Testis (tissue), 3 donors: ENCODE measurements around the gene CHD8. TPM values are rescaled to one million over a fixed set of nuclear protein-coding genes. Genes with fewer than 3 reads are reported as not detected.

Experiments used
- DNase-seq: peaks from one replicate; pipeline ENCODE4 v3.0.0-alpha.2; 2019
- H3K27ac ChIP-seq, 2 donors: fragments of 200-600 bp; sonication (generic); one replicate each; pipeline ENCODE4 v1.5.1; 2019
- H3K27me3 ChIP-seq: fragments of 200-600 bp; sonication (generic); one replicate; pipeline ENCODE4 v1.5.1; 2019
- H3K36me3 ChIP-seq: fragments of 200-600 bp; sonication (generic); one replicate; pipeline ENCODE4 v1.5.1; 2017; ENCODE audit warnings: low read depth; ENCODE audit errors: missing control alignments
- H3K4me1 ChIP-seq: fragments of 200-600 bp; sonication (generic); one replicate; pipeline ENCODE4 v1.5.1; 2019
- H3K4me3 ChIP-seq, 2 donors: fragments of 200-600 bp; sonication (generic); one replicate each; pipeline ENCODE4 v1.5.1; 2017 to 2019
- H3K9me3 ChIP-seq: fragments of 200-600 bp; sonication (generic); one replicate; pipeline ENCODE4 v1.5.1; 2017
- CTCF ChIP-seq, 3 experiments: fragments of 450-650 bp in 2 of 3; fragments of 200-600 bp in 1 of 3; sonication (generic) in 1 of 3; IDR thresholded peaks; one replicate each; pipeline ENCODE4 v1.5.1; 2016 to 2019; ENCODE audit warnings: antibody characterized with exemption in 3 of 3, mild to moderate bottlenecking in 2 of 3, moderate library complexity in 1 of 3
- POLR2A ChIP-seq: fragments of 450-650 bp; IDR thresholded peaks from one replicate; pipeline ENCODE4 v1.6.1; 2017; ENCODE audit warnings: antibody characterized with exemption, mild to moderate bottlenecking, moderate library complexity
- WGBS, 2 donors: methylation state at CpG; one replicate each; pipeline ENCODE4 v1.1.5; 2018; 5-methylcytosine and 5-hydroxymethylcytosine counted together
- intact Hi-C: fragments of 100-400 bp; cut with DNase I; formaldehyde crosslinking; loops from one replicate; pipeline ENCODE4 v1.15.1; 2023; ENCODE audit warnings: low total_unique reads
- polyA plus RNA-seq: library from polyadenylated mRNA; stranded (reverse); fragments of 350-450 nt; fragmentation: Illumina TruSeq; extraction: RNeasy Lipid Tissue Mini Kit (QIAGEN cat#74804); gene quantifications from one replicate; pipeline ENCODE4 v1.2.3, GENCODE V29; 2014; ENCODE audit warnings: low read depth, low replicate concordance; ENCODE audit not compliant: insufficient read depth
- total RNA-seq, 2 donors: library from RNA; depleted of rRNA; stranded (reverse); fragments of >200 nt; gene quantifications; one replicate each; pipeline ENCODE4 v1.2.3, GENCODE V29; 2016

The CHD8 gene
- total and polyA plus RNA-seq, 3 donors from 2014 or later, result 67.3 to 87.4 (median 82.8) TPM

GRCh38 chr14:21356511-21356910, 99.4 kb downstream of the CHD8 start:
- TF ChIP-seq POLR2A, result no peak
- TF ChIP-seq CTCF (IDR thresholded peaks at IDR 0.05), result no peak
- 96 to 98% methylated on average over 4 of the region's 4 CpGs for WGBS, 2 donors
- no peak overlapping the region for H3K27ac ChIP-seq
- H3K36me3 ChIP-seq, result peaks cover 6% of the 10 kb centered on the region
- H3K27me3 ChIP-seq, result no peaks in the 10 kb centered on the region
- no peak overlapping the region for H3K4me3 ChIP-seq
- intact Hi-C loops, result no loop called here
- H3K9me3 ChIP-seq, result no peaks in the 10 kb centered on the region
- DNase-seq, result no peak
- no peaks in the 10 kb centered on the region for H3K4me1 ChIP-seq

DNA sequence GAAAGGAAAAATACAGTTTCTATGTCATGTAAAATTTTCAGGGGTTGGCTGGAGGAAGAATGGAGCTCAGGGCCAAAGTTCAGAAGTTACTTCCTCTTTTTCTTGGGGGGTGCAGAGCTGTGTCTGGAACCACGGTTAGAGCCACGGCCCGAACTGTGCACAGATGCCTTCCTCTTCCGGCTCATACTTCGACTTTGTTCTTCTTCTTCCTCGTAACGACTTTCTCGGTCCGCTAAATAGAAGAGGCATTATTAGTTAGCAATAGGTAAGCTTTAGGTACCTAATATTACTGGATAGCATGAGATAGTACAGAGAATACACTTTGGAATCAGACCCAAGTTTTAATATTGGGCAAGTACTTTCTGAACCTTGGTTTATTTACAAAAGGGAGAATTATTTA, 103.3 kb downstream of the CHD8 start:
- Histone ChIP-seq H3K9me3 (no peaks in the 10 kb centered on the region), H3K4me3 (no peak overlapping the region), H3K27me3 (no peaks in the 10 kb centered on the region), H3K27ac (no peak overlapping the region), H3K36me3 (peaks cover 6% of the 10 kb centered on the region), H3K4me1 (no peaks in the 10 kb centered on the region)
- TF ChIP-seq CTCF (IDR thresholded peaks at IDR 0.05) (no peak), POLR2A (no peak)
- no peak for DNase-seq
- intact Hi-C loops, result no loop called here
- whole genome bisulfite sequencing, 2 donors, result 85 to 92% methylated on average over 9 of the region's 9 CpGs

GRCh38 chr14:21350539-21350938, 105.4 kb downstream of the CHD8 start:
- H3K4me3 ChIP-seq, result no peak overlapping the region
- intact Hi-C loops, result no loop called here
- H3K9me3 ChIP-seq, result no peaks in the 10 kb centered on the region
- no peak for TF ChIP-seq CTCF (IDR thresholded peaks at IDR 0.05)
- TF ChIP-seq POLR2A, result no peak
- WGBS, 2 donors, result 43 to 68% methylated on average over 2 to 3 of the region's 3 CpGs
- H3K27me3 ChIP-seq, result no peaks in the 10 kb centered on the region
- no peak for DNase-seq
- no peak overlapping the region for H3K27ac ChIP-seq
- no peaks in the 10 kb centered on the region for H3K4me1 ChIP-seq
- peaks cover 6% of the 10 kb centered on the region for H3K36me3 ChIP-seq

- TF ChIP-seq POLR2A (no peak), CTCF (IDR thresholded peaks at IDR 0.05) (no peak)
- Histone ChIP-seq H3K27ac (no peak overlapping the region), H3K36me3 (peaks cover under 1% of the 10 kb centered on the region), H3K27me3 (no peaks in the 10 kb centered on the region), H3K9me3 (no peaks in the 10 kb centered on the region), H3K4me3 (no peak overlapping the region), H3K4me1 (no peaks in the 10 kb centered on the region)
- DNase-seq, result no peak
- 47 to 54% methylated on average over 2 of the region's 2 CpGs for WGBS, 2 donors
- intact Hi-C loops, result no loop called here
Observed at GRCh38 chr14:21347201-21347600, 108.7 kb downstream of the CHD8 start.

GRCh38 chr14:21346532-21347135, 109.3 kb downstream of the CHD8 start:
- DNase-seq, result no peak
- Histone ChIP-seq H3K27me3 (no peaks in the 10 kb centered on the region), H3K4me1 (no peaks in the 10 kb centered on the region), H3K9me3 (no peaks in the 10 kb centered on the region), H3K27ac (no peak overlapping the region), H3K36me3 (no peaks in the 10 kb centered on the region), H3K4me3 (no peak overlapping the region)
- WGBS, 2 donors, result 77 to 87% methylated on average over 2 of the region's 2 CpGs
- TF ChIP-seq CTCF (IDR thresholded peaks at IDR 0.05) (no peak), POLR2A (no peak)
- intact Hi-C loops, result no loop called here
